DOHH2 (cell line): Measurements from ENCODE around the gene C6orf136.

ENCODE experiments used
- H3F3A ChIP-seq: fragments of 200-600 bp; sonication (generic), shearing (Covaris generic); 2 replicates; pipeline ENCODE4 v1.6.0; 2016; ENCODE audit warnings: antibody characterized with exemption, mild to moderate bottlenecking; ENCODE audit not compliant: control insufficient read depth, insufficient read depth
- H3K27ac ChIP-seq: fragments of 200-600 bp; sonication (generic); 2 replicates; pipeline ENCODE4 v1.5.1; 2014; ENCODE audit warnings: low read depth, mild to moderate bottlenecking, low read length, moderate library complexity
- H3K27me3 ChIP-seq: fragments of 200-600 bp; sonication (generic); 2 replicates; pipeline ENCODE4 v1.6.1; 2014; ENCODE audit warnings: mild to moderate bottlenecking, low read length, mixed read lengths; ENCODE audit not compliant: control insufficient read depth
- H3K36me3 ChIP-seq: fragments of 200-600 bp; sonication (generic); 2 replicates; pipeline ENCODE4 v1.6.1; 2014; ENCODE audit warnings: mild to moderate bottlenecking, low read length, moderate library complexity, mixed read lengths; ENCODE audit not compliant: control insufficient read depth
- H3K4me1 ChIP-seq: fragments of 200-600 bp; sonication (generic); 2 replicates; pipeline ENCODE4 v1.6.1; 2014; ENCODE audit warnings: mild to moderate bottlenecking, low read length, mixed read lengths; ENCODE audit not compliant: control insufficient read depth
- H3K4me2 ChIP-seq: fragments of 200-600 bp; sonication (generic); 2 replicates; pipeline ENCODE4 v1.6.0; 2014; ENCODE audit warnings: mild to moderate bottlenecking, low read length, moderate library complexity
- H3K4me3 ChIP-seq: fragments of 200-600 bp; sonication (generic); 2 replicates; pipeline ENCODE4 v1.5.1; 2014; ENCODE audit warnings: mild to moderate bottlenecking, low read length, mixed read lengths
- H3K79me2 ChIP-seq: fragments of 200-600 bp; sonication (generic); 2 replicates; pipeline ENCODE4 v1.6.1; 2014; ENCODE audit warnings: mild to moderate bottlenecking, low read length, mixed read lengths; ENCODE audit not compliant: control insufficient read depth
- H3K9me2 ChIP-seq: fragments of 200-600 bp; sonication (generic); replicated peaks from 2 replicates; pipeline ENCODE4 v1.6.1; 2014; ENCODE audit warnings: mild to moderate bottlenecking, low read length, mixed read lengths; ENCODE audit not compliant: control insufficient read depth
- H3K9me3 ChIP-seq: fragments of 200-600 bp; sonication (generic); 2 replicates; pipeline ENCODE4 v1.6.1; 2014; ENCODE audit warnings: antibody characterized with exemption, low read length, mixed read lengths; ENCODE audit not compliant: control insufficient read depth, insufficient read depth
- H4K20me1 ChIP-seq: fragments of 200-600 bp; sonication (generic); 2 replicates; pipeline ENCODE4 v1.6.0; 2014; ENCODE audit warnings: low read depth, mild to moderate bottlenecking, antibody characterized with exemption, low read length, moderate library complexity; ENCODE audit not compliant: control insufficient read depth, insufficient read depth
- CTCF ChIP-seq: fragments of 200-600 bp; sonication (generic); IDR thresholded peaks from one replicate; pipeline ENCODE4 v1.5.1; 2014; ENCODE audit warnings: antibody characterized with exemption, mild to moderate bottlenecking, low read depth, low read length; ENCODE audit not compliant: poor library complexity, severe bottlenecking
- EZH2phosphoT487 ChIP-seq: fragments of 200-600 bp; sonication (generic); IDR thresholded peaks from 2 replicates; pipeline ENCODE4 v1.6.1; 2017; ENCODE audit warnings: borderline replicate concordance, mild to moderate bottlenecking, antibody characterized with exemption, low read length, moderate library complexity, mixed read lengths

The C6orf136 gene

GRCh38 chr6:30614843-30615218 lies 32.1 kb upstream of the C6orf136 start:
- H3F3A ChIP-seq = peaks cover 36% of the 10 kb centered on the region
- no peaks in the 10 kb centered on the region for H3K27me3 ChIP-seq
- TF ChIP-seq EZH2phosphoT487 (no peak), CTCF (no peak)
- peak overlapping the region; percentile 89 for H3K27ac ChIP-seq
- no peaks in the 10 kb centered on the region for H3K9me3 ChIP-seq
- no peaks in the 10 kb centered on the region for H3K9me2 ChIP-seq
- H3K4me2 ChIP-seq = peak overlapping the region; percentile 96
- peak overlapping the region; percentile 83 for H3K4me3 ChIP-seq
- H4K20me1 ChIP-seq = peaks cover 26% of the 10 kb centered on the region
- H3K79me2 ChIP-seq = peaks cover 91% of the 10 kb centered on the region
- peaks cover 84% of the 10 kb centered on the region for H3K36me3 ChIP-seq
- peaks cover 41% of the 10 kb centered on the region for H3K4me1 ChIP-seq

- Histone ChIP-seq H3K4me1 (peaks cover 41% of the 10 kb centered on the region), H3K79me2 (peaks cover 87% of the 10 kb centered on the region), H3K36me3 (peaks cover 81% of the 10 kb centered on the region), H3K9me2 (no peaks in the 10 kb centered on the region), H3K4me2 (peak overlapping the region; percentile 96), H3K9me3 (no peaks in the 10 kb centered on the region), H3K27me3 (no peaks in the 10 kb centered on the region), H3F3A (peaks cover 36% of the 10 kb centered on the region), H3K27ac (peak overlapping the region; percentile 89), H4K20me1 (peaks cover 26% of the 10 kb centered on the region), H3K4me3 (peak overlapping the region; percentile 83)
- no peak for TF ChIP-seq EZH2phosphoT487
- no peak for TF ChIP-seq CTCF
Observed at GRCh38 chr6:30615219-30615957, 31.5 kb upstream of the C6orf136 start.

DNA sequence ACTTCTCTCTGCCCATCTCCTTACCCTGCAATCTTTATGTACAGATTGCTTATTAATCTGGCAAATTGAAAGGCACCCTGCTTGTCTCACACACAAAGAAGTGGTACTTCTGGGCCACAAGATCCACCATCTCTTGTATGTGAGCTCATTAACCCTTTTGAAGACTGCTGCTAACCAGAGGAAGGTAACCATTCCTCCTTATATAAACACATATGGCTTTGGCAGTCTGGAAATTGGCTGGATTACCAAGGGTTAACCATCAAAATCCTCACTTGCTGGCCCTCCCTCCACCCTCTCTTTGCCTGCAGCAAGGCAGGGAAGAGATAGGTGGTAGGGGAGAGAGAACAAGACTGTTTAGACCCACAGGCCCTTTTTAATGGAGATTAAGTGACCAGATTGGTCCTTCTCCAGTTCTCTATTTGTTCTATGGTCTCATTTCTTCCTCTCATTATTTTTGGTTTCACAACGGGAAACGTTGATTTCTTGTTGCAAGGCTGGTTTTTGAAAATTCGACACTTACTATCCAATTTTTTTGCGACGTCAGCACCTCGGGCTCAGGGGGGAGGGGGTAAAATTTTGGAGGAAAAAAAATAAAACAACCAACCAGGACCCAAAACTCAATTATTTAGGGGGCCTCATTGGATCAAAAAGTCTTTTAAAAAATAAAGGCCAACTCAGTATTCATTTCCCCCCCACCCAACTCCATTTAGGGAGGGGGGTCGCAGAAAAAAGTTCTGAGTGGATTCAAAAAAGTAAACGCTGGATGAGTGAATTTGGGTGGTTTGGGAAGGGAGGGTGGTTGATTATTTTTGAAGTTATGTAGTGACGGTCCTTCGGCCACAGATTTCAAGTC lies 30.7 kb upstream of the C6orf136 start:
- Histone ChIP-seq H4K20me1 (peaks cover 26% of the 10 kb centered on the region), H3F3A (peaks cover 36% of the 10 kb centered on the region), H3K36me3 (peaks cover 81% of the 10 kb centered on the region), H3K4me2 (peak overlapping the region; percentile 96), H3K27ac (peak overlapping the region; percentile 89), H3K4me3 (peak overlapping the region; percentile 83), H3K79me2 (peaks cover 84% of the 10 kb centered on the region), H3K9me3 (no peaks in the 10 kb centered on the region), H3K4me1 (peaks cover 41% of the 10 kb centered on the region), H3K27me3 (no peaks in the 10 kb centered on the region), H3K9me2 (no peaks in the 10 kb centered on the region)
- no peak for TF ChIP-seq EZH2phosphoT487
- no peak for TF ChIP-seq CTCF
